Measurements from ENCODE around the gene SLC10A4.
A peak's percentile ranks its signal among the peaks of the same experiment; 100 is the strongest.

DNA sequence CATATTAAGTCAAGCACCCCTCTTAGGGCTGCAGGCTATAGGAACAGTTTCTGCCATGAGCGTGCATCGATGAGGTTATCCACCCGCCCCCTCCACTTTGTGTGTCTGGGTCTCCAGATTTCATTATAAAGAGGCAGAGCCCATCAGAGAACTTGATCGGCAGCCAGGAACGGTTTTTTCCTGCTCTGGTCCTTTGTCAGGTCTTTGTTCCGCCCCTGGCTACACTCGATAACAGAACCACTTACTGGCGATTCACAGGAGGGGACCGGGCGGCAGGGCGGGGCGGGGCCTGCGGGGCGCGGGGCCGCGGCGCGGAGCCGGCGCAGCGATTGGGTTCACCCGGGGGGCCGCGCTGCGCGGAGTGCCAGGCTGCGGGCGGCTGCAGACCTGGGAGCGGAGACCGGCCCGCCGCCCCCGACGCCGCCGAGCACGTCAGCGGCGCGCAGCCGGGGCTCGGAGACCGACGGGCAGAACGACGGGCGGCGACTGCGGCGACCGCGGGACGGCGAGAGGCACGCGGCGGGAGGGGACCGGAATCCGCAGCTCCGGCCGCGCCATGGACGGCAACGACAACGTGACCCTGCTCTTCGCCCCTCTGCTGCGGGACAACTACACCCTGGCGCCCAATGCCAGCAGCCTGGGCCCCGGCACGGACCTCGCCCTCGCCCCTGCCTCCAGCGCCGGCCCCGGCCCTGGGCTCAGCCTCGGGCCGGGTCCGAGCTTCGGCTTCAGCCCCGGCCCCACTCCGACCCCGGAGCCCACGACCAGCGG lies at the start of gene SLC10A4:
- TF ChIP-seq EZH2phosphoT487 (IDR thresholded peaks at IDR 0.05; ENCODE audit: low read depth, severe bottlenecking, unreplicated experiment) (peak; percentile 39), CTCF (IDR thresholded peaks at IDR 0.05; ENCODE audit: poor library complexity) (no peak), EZH2 (IDR thresholded peaks at IDR 0.05; ENCODE audit: borderline replicate concordance) (no peak)

Data from hepatocyte (in vitro differentiated cells).